ENCODE measurements around the gene TUBA4A.

DNA sequence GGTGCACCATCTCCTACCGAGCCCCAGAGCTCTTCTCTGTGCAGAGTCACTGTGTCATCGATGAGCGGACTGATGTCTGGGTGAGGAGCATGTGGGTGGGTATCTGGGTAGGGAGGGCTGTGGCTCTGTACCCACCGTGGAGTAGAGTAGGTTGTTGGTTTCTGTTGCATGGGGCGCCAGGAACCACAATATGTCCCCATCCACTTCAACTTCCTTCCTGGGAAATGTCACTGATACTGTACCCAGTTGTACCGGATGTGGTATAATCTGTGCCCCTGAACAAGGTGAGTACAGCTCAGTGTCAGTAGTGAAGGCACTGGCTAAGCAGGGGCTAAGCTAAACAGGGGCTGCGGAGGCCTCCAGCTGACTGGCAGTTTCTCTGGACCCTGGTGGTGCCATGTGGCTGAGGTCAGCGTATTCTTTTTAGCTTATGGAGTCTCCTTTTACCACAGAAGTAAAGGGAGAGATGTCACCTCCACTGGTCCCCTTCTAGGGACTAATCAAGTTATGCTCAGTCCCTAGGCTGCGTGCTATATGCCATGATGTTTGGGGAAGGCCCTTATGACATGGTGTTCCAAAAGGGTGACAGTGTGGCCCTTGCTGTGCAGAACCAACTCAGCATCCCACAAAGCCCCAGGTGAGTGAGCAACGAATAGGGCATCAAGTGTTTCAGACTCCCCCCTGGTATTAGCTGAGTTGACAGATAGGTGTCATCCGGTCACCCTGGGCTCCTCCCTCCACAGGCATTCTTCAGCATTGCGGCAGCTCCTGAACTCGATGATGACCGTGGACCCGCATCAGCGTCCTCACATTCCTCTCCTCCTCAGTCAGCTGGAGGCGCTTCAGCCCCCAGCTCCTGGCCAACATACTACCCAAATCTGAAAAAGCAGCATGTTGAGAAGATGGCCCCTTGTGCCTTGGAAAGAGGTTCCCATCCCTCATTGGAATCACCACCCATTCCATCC lies 5.8 kb downstream of the TUBA4A start:
- TF ChIP-seq, protein P1, sequence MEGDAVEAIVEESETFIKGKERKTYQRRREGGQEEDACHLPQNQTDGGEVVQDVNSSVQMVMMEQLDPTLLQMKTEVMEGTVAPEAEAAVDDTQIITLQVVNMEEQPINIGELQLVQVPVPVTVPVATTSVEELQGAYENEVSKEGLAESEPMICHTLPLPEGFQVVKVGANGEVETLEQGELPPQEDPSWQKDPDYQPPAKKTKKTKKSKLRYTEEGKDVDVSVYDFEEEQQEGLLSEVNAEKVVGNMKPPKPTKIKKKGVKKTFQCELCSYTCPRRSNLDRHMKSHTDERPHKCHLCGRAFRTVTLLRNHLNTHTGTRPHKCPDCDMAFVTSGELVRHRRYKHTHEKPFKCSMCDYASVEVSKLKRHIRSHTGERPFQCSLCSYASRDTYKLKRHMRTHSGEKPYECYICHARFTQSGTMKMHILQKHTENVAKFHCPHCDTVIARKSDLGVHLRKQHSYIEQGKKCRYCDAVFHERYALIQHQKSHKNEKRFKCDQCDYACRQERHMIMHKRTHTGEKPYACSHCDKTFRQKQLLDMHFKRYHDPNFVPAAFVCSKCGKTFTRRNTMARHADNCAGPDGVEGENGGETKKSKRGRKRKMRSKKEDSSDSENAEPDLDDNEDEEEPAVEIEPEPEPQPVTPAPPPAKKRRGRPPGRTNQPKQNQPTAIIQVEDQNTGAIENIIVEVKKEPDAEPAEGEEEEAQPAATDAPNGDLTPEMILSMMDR (IDR thresholded peaks at IDR 0.05): no peak
- no peak for TF ChIP-seq POLR2A (IDR thresholded peaks at IDR 0.05)

Data from testis (tissue), 2 donors.